Measurements from ENCODE around the gene ING5.

ING5 gene

DNA sequence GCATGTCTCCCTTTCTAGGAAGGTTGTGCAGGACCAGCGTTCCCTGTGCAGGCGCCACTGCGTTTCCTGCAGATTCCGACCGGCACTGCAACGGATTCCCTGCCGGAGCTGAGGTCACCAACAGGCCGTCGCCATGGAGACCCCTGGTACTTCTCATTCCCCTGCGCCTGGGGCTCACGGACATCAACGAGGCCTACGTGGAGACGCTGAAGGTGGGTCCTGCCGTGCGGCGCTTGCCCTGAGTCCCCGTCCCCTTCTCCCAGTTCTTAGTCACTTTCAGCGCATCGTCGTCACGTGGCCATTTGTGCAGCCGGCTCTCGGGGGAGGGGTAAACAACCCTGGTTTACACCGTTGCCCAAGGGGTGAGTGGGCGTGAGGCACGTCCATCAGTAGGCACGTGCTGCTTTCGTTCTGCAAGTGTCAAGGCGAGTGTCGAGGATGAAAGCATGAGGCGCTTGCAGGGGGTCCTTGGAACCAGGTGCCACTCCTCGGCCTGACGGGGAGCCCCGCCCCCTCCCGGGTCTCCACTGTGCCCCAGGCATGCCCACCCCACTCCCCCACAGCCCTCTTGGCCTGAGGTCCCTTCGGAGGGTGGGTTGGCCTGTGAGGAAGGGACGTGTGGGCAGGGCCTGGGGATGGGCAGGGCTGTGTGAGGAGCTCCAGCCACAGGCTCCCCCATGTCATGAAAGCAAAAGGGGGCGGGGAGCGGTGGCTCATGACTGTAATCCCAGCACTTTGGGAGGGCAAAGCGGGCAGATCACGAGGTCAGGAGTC, 35.0 kb upstream of the ING5 start:
- Histone ChIP-seq H3K79me2 (ENCODE audit: insufficient read depth, low read length) (no peaks in the 10 kb centered on the region), H3K27ac (ENCODE audit: low read length) (no peak overlapping the region), H2AFZ (ENCODE audit: low read depth, low read length) (no peak overlapping the region), H3K36me3 (ENCODE audit: insufficient read depth, low read length) (peaks cover 62% of the 10 kb centered on the region), H3K4me3 (ENCODE audit: low read depth in 1 of 2, low read length in 2 of 2) (no peak overlapping the region), H3K9ac (ENCODE audit: low read depth, low read length) (no peak overlapping the region), H3K4me2 (ENCODE audit: insufficient read depth, low read length) (no peak overlapping the region), H3K9me3 (ENCODE audit: insufficient read depth, low read length, severe bottlenecking) (no peaks in the 10 kb centered on the region), H3K4me1 (ENCODE audit: insufficient read depth, low read length) (no peaks in the 10 kb centered on the region), H3K27me3 (ENCODE audit: insufficient read depth, low read length, poor library complexity) (no peaks in the 10 kb centered on the region), H4K20me1 (ENCODE audit: insufficient read depth, low read length) (peaks cover 8% of the 10 kb centered on the region)
- no peak for TF ChIP-seq EZH2 (IDR thresholded peaks at IDR 0.05; ENCODE audit: borderline replicate concordance, low read depth, low read length, severe bottlenecking)
- TF ChIP-seq, protein P1, sequence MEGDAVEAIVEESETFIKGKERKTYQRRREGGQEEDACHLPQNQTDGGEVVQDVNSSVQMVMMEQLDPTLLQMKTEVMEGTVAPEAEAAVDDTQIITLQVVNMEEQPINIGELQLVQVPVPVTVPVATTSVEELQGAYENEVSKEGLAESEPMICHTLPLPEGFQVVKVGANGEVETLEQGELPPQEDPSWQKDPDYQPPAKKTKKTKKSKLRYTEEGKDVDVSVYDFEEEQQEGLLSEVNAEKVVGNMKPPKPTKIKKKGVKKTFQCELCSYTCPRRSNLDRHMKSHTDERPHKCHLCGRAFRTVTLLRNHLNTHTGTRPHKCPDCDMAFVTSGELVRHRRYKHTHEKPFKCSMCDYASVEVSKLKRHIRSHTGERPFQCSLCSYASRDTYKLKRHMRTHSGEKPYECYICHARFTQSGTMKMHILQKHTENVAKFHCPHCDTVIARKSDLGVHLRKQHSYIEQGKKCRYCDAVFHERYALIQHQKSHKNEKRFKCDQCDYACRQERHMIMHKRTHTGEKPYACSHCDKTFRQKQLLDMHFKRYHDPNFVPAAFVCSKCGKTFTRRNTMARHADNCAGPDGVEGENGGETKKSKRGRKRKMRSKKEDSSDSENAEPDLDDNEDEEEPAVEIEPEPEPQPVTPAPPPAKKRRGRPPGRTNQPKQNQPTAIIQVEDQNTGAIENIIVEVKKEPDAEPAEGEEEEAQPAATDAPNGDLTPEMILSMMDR (IDR thresholded peaks at IDR 0.05; ENCODE audit: borderline replicate concordance, extremely low read depth, low read length, poor library complexity, severe bottlenecking): no peak
- no peak for DNase-seq
- ATAC-seq (ENCODE audit: insufficient read depth, low read depth): no peak

DNA sequence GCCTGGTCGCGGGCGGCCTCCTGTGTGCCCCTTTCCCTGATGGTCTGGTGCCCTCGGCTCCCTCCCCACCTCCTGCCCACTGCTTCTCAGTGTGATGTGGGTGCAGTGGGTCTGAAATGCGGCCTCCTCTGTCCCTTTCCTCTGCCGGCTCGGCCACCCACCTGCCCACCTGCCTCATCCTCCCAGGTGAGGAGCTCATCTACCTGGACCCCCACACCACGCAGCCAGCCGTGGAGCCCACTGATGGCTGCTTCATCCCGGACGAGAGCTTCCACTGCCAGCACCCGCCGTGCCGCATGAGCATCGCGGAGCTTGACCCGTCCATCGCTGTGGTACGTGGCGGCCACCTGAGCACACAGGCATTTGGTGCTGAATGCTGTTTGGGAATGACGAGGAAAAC, 33.5 kb upstream of the ING5 start:
- Histone ChIP-seq H2AFZ (ENCODE audit: low read depth, low read length) (no peak overlapping the region), H3K4me3 (ENCODE audit: low read depth in 1 of 2, low read length in 2 of 2) (no peak overlapping the region), H4K20me1 (ENCODE audit: insufficient read depth, low read length) (peaks cover 10% of the 10 kb centered on the region), H3K79me2 (ENCODE audit: insufficient read depth, low read length) (no peaks in the 10 kb centered on the region), H3K27me3 (ENCODE audit: insufficient read depth, low read length, poor library complexity) (no peaks in the 10 kb centered on the region), H3K9me3 (ENCODE audit: insufficient read depth, low read length, severe bottlenecking) (no peaks in the 10 kb centered on the region), H3K9ac (ENCODE audit: low read depth, low read length) (no peak overlapping the region), H3K4me2 (ENCODE audit: insufficient read depth, low read length) (no peak overlapping the region), H3K36me3 (ENCODE audit: insufficient read depth, low read length) (peaks cover 72% of the 10 kb centered on the region), H3K27ac (ENCODE audit: low read length) (no peak overlapping the region), H3K4me1 (ENCODE audit: insufficient read depth, low read length) (no peaks in the 10 kb centered on the region)
- TF ChIP-seq, protein P1 (IDR thresholded peaks at IDR 0.05; ENCODE audit: borderline replicate concordance, extremely low read depth, low read length, poor library complexity, severe bottlenecking): no peak
- no peak for TF ChIP-seq EZH2 (IDR thresholded peaks at IDR 0.05; ENCODE audit: borderline replicate concordance, low read depth, low read length, severe bottlenecking)
- DNase-seq (no peak), ATAC-seq (ENCODE audit: insufficient read depth, low read depth) (no peak)

DNA sequence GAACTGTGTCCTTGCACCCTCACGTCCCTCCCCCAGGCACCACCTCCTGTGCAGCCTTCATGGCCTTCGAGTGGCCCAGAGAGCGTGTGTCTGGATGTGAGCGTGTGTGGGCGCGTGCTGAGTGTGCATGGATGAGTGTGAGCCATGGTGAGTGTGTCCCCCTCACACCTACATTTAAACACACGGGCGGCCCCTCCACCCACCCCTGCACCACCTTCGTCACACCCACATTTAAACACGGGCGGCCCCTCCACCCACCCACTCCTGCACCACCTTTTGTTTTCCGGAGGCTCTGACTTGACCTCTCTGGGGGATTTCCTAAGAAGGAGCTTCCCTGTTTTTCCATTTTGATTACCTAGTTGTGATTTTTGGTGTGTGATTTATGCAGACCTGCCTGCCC, 33.0 kb upstream of the ING5 start:
- no peak overlapping the region for H2AFZ ChIP-seq (ENCODE audit: low read depth, low read length)
- no peak for TF ChIP-seq EZH2 (IDR thresholded peaks at IDR 0.05; ENCODE audit: borderline replicate concordance, low read depth, low read length, severe bottlenecking)
- TF ChIP-seq, protein P1 (IDR thresholded peaks at IDR 0.05; ENCODE audit: borderline replicate concordance, extremely low read depth, low read length, poor library complexity, severe bottlenecking): no peak
- no peaks in the 10 kb centered on the region for H3K79me2 ChIP-seq (ENCODE audit: insufficient read depth, low read length)
- H3K36me3 ChIP-seq (ENCODE audit: insufficient read depth, low read length): peaks cover 73% of the 10 kb centered on the region
- H3K9ac ChIP-seq (ENCODE audit: low read depth, low read length): no peak overlapping the region
- H3K27ac ChIP-seq (ENCODE audit: low read length): no peak overlapping the region
- no peaks in the 10 kb centered on the region for H3K9me3 ChIP-seq (ENCODE audit: insufficient read depth, low read length, severe bottlenecking)
- ATAC-seq (ENCODE audit: insufficient read depth, low read depth) (no peak), DNase-seq (no peak)
- H4K20me1 ChIP-seq (ENCODE audit: insufficient read depth, low read length): peaks cover 10% of the 10 kb centered on the region
- no peaks in the 10 kb centered on the region for H3K27me3 ChIP-seq (ENCODE audit: insufficient read depth, low read length, poor library complexity)
- H3K4me1 ChIP-seq (ENCODE audit: insufficient read depth, low read length): no peaks in the 10 kb centered on the region
- no peak overlapping the region for H3K4me2 ChIP-seq (ENCODE audit: insufficient read depth, low read length)
- no peak overlapping the region for H3K4me3 ChIP-seq (ENCODE audit: low read depth in 1 of 2, low read length in 2 of 2)
